ENCODE results near the gene SEC23IP. TPM values are rescaled to one million over a fixed set of nuclear protein-coding genes. Genes with fewer than 3 reads are reported as not detected.

The SEC23IP gene
- total RNA-seq, 1 experiment from 2014 or later = 116 TPM

GRCh38 chr10:119957451-119957850 lies 64.9 kb downstream of the SEC23IP start:
- no peak overlapping the region for H3K4me3 Mint-ChIP-seq (ENCODE audit: unreplicated experiment)
- no peak for DNase-seq
- intact Hi-C loops (cut with micrococcal nuclease; ENCODE audit: unreplicated experiment) = no loop called here
- no peaks in the 10 kb centered on the region for H3K9me3 ChIP-seq
- ChIA-PET CTCF (no interaction called here), POLR2A (interaction anchor here (0.6 kb wide), 1 partner anchor 24 kb away, joined by 3 read pairs; no protein-coding TSS in a partner anchor)
- H3K4me3 ChIP-seq (ENCODE audit: low read depth, low read length) = no peak overlapping the region
- no peaks in the 10 kb centered on the region for H3K4me1 Mint-ChIP-seq (ENCODE audit: low read depth, unreplicated experiment)
- TF ChIP-seq CTCF (IDR thresholded peaks at IDR 0.05; ENCODE audit: insufficient read depth in 1 of 2, low read depth in 1 of 2, low read length in 1 of 2, severe bottlenecking in 1 of 2, unreplicated experiment in 1 of 2) = no peak
- H3K4me1 ChIP-seq = no peaks in the 10 kb centered on the region
- no peaks in the 10 kb centered on the region for H3K27me3 ChIP-seq (replicated peaks; ENCODE audit: control insufficient read depth, insufficient read depth, low read length)
- no TSS peak for BruUV-seq (replicated peaks)
- peaks cover 4% of the 10 kb centered on the region for H3K9me3 Mint-ChIP-seq (ENCODE audit: unreplicated experiment)
- H3K27me3 Mint-ChIP-seq (ENCODE audit: insufficient read depth, unreplicated experiment) = peaks cover 3% of the 10 kb centered on the region
- no peaks in the 10 kb centered on the region for H3K36me3 Mint-ChIP-seq (ENCODE audit: insufficient read depth, unreplicated experiment)
- no peaks in the 10 kb centered on the region for H3K36me3 ChIP-seq (ENCODE audit: control insufficient read depth, insufficient read depth, low read length)
- H3K27ac Mint-ChIP-seq (ENCODE audit: unreplicated experiment) = no peak overlapping the region

DNA sequence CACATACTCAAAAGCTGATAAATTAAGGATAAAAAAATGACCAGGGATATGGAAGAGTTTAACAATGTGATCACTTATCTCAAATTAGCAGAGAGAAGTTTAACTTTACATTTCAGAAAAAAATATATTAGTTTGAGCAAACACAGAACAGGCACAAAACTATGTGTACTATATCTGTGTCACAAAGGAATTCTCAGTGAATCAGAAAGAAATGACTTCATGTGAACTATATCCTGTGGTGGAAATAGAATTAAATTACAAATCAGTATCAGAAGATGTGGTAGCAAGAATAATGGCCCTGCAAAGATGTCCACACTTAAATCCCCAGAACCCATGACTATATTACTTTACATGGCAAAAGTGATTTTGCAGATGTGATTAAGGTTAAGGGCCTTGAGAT lies 70.3 kb downstream of the SEC23IP start:
- no TSS peak for BruUV-seq (replicated peaks)
- no peak for TF ChIP-seq CTCF (IDR thresholded peaks at IDR 0.05; ENCODE audit: insufficient read depth in 1 of 2, low read depth in 1 of 2, low read length in 1 of 2, severe bottlenecking in 1 of 2, unreplicated experiment in 1 of 2)
- H3K4me1 Mint-ChIP-seq (ENCODE audit: low read depth, unreplicated experiment) = no peaks in the 10 kb centered on the region
- Histone ChIP-seq H3K9me3 (peaks cover 21% of the 10 kb centered on the region), H3K27me3 (replicated peaks; ENCODE audit: control insufficient read depth, insufficient read depth, low read length) (no peaks in the 10 kb centered on the region), H3K4me3 (ENCODE audit: low read depth, low read length) (no peak overlapping the region), H3K4me1 (no peaks in the 10 kb centered on the region), H3K36me3 (ENCODE audit: control insufficient read depth, insufficient read depth, low read length) (no peaks in the 10 kb centered on the region)
- no peak overlapping the region for H3K27ac Mint-ChIP-seq (ENCODE audit: unreplicated experiment)
- CTCF ChIA-PET = no interaction called here
- no peak overlapping the region for H3K4me3 Mint-ChIP-seq (ENCODE audit: unreplicated experiment)
- peaks cover 35% of the 10 kb centered on the region for H3K9me3 Mint-ChIP-seq (ENCODE audit: unreplicated experiment)
- no peaks in the 10 kb centered on the region for H3K36me3 Mint-ChIP-seq (ENCODE audit: insufficient read depth, unreplicated experiment)
- peaks cover 3% of the 10 kb centered on the region for H3K27me3 Mint-ChIP-seq (ENCODE audit: insufficient read depth, unreplicated experiment)
- intact Hi-C loops (cut with micrococcal nuclease; ENCODE audit: unreplicated experiment) = no loop called here
- DNase-seq = no peak
- POLR2A ChIA-PET = no interaction called here

DNA sequence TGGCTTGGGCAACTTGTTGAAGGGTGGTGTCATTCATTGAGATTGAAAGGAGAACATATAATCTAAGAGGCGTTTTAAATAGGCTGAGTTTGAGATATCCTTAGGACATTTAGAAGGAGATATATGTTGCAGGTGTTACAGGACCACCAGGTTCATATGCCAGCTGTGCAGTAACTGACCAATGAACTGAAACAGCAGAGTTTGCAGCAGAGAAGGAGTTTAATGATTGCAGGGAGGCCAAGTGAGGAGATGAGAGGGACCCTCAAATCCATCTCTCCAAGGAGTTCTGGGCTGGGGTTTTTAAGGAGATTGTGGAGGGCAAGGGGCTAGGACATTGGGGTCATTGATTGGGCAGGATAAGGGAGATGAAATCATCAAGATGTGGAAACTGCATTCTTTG lies 74.5 kb downstream of the SEC23IP start:
- intact Hi-C loops (cut with micrococcal nuclease; ENCODE audit: unreplicated experiment) = no loop called here
- no peak for DNase-seq
- Mint-ChIP-seq H3K27me3 (ENCODE audit: insufficient read depth, unreplicated experiment) (peaks cover 3% of the 10 kb centered on the region), H3K9me3 (ENCODE audit: unreplicated experiment) (peaks cover 39% of the 10 kb centered on the region), H3K27ac (ENCODE audit: unreplicated experiment) (no peak overlapping the region), H3K36me3 (ENCODE audit: insufficient read depth, unreplicated experiment) (no peaks in the 10 kb centered on the region), H3K4me3 (ENCODE audit: unreplicated experiment) (no peak overlapping the region), H3K4me1 (ENCODE audit: low read depth, unreplicated experiment) (no peaks in the 10 kb centered on the region)
- ChIA-PET CTCF (no interaction called here), POLR2A (no interaction called here)
- TF ChIP-seq CTCF (IDR thresholded peaks at IDR 0.05; ENCODE audit: insufficient read depth in 1 of 2, low read depth in 1 of 2, low read length in 1 of 2, severe bottlenecking in 1 of 2, unreplicated experiment in 1 of 2) = no peak
- BruUV-seq (replicated peaks) = no TSS peak
- Histone ChIP-seq H3K4me3 (ENCODE audit: low read depth, low read length) (no peak overlapping the region), H3K4me1 (no peaks in the 10 kb centered on the region), H3K36me3 (ENCODE audit: control insufficient read depth, insufficient read depth, low read length) (no peaks in the 10 kb centered on the region), H3K9me3 (peaks cover 23% of the 10 kb centered on the region), H3K27me3 (replicated peaks; ENCODE audit: control insufficient read depth, insufficient read depth, low read length) (no peaks in the 10 kb centered on the region)
